H1 (cell line): ENCODE data around the gene ZDHHC9. TPM values are rescaled to one million over a fixed set of nuclear protein-coding genes. Genes with fewer than 3 reads are reported as not detected.

Experiments used
- CTCF ChIA-PET: fragments of 300-600 bp; sonication (Branson Sonifier 250); formaldehyde crosslinking; loops from one replicate; lab custom pipeline; 2021; ENCODE audit not compliant: partially characterized antibody; lab: Charles Lee
- POLR2A ChIA-PET: fragments of 300-600 bp; sonication (Branson Sonifier 250); formaldehyde crosslinking; loops from one replicate; lab custom pipeline; 2021; ENCODE audit warnings: inconsistent platforms; ENCODE audit not compliant: partially characterized antibody; lab: Charles Lee
- DNase-seq, 2 experiments: peaks; one replicate each; pipeline versions ENCODE4 v3.0.0 to v3.0.0-alpha.2; 2010 to 2022; ENCODE audit warnings: low spot score in 2 of 2, low read depth in 1 of 2, mixed read lengths in 1 of 2
- FAIRE-seq: peaks from 2 replicates; lab custom pipeline; 2011; peaks lifted over from hg19 to GRCh38; lab: Jason Lieb, UNC
- H2AFZ ChIP-seq: 2 replicates; pipeline ENCODE4 v1.8.1; 2012; ENCODE audit warnings: low read length, inconsistent platforms
- H2AK5ac ChIP-seq: 2 replicates; pipeline ENCODE4 v1.6.1; 2013; ENCODE audit warnings: low read depth, low read length
- H2BK120ac ChIP-seq: replicated peaks from 2 replicates; pipeline ENCODE3; 2013; ENCODE audit warnings: low read depth, low read length, inconsistent platforms
- H2BK12ac ChIP-seq: 2 replicates; pipeline ENCODE4 v1.6.1; 2013; ENCODE audit warnings: low read depth, low read length
- H2BK15ac ChIP-seq: 2 replicates; pipeline ENCODE4 v1.6.1; 2013; ENCODE audit warnings: low read length
- H2BK20ac ChIP-seq: 2 replicates; pipeline ENCODE4 v1.6.1; 2013; ENCODE audit warnings: low read length
- H2BK5ac ChIP-seq: 2 replicates; pipeline ENCODE4 v1.6.1; 2013; ENCODE audit warnings: low read depth, low read length
- H3K14ac ChIP-seq: 2 replicates; pipeline ENCODE4 v1.6.1; 2013; ENCODE audit warnings: inconsistent platforms; ENCODE audit not compliant: insufficient read length
- H3K18ac ChIP-seq: 2 replicates; pipeline ENCODE4 v1.6.1; 2013; ENCODE audit warnings: low read length; ENCODE audit errors: extremely low read depth
- H3K23ac ChIP-seq: 2 replicates; pipeline ENCODE4 v1.6.1; 2013; ENCODE audit warnings: inconsistent platforms; ENCODE audit not compliant: insufficient read length
- H3K23me2 ChIP-seq: 2 replicates; pipeline ENCODE4 v1.6.1; 2013; ENCODE audit warnings: low read depth, low read length
- H3K27ac ChIP-seq: 2 replicates; pipeline ENCODE4 v1.6.1; 2011; ENCODE audit warnings: low read depth, low read length, inconsistent platforms
- H3K27me3 ChIP-seq, 4 experiments: replicated peaks in 1 of 4; 1 replicate in 1 of 4; 2 replicates in 3 of 4; pipeline versions ENCODE4 v1.6.1 to v1.8.1; 2011 to 2013; ENCODE audit warnings: low read length in 3 of 4, mild to moderate bottlenecking in 3 of 4, inconsistent platforms in 2 of 4, mixed read lengths in 2 of 4, moderate library complexity in 1 of 4; ENCODE audit not compliant: control insufficient read depth in 3 of 4, insufficient read depth in 3 of 4; ENCODE audit errors: extremely low read depth in 1 of 4
- H3K36me3 ChIP-seq, 4 experiments: 2 replicates each; pipeline versions ENCODE4 v1.6.1 to v1.8.1; 2011 to 2013; ENCODE audit warnings: mild to moderate bottlenecking in 4 of 4, low read length in 3 of 4, moderate library complexity in 2 of 4, control low read depth in 1 of 4, inconsistent platforms in 1 of 4; ENCODE audit not compliant: insufficient read depth in 4 of 4, control insufficient read depth in 2 of 4
- H3K4ac ChIP-seq: replicated peaks from 2 replicates; pipeline ENCODE3; 2013; ENCODE audit warnings: low read length, low read depth, mixed read lengths, inconsistent platforms; ENCODE audit not compliant: insufficient read length
- H3K4me1 ChIP-seq, 4 experiments: replicated peaks in 1 of 4; 1 replicate in 1 of 4; 2 replicates in 3 of 4; pipeline versions ENCODE4 v1.6.1 to v1.8.1; 2011 to 2013; ENCODE audit warnings: low read length in 3 of 4, inconsistent platforms in 2 of 4, mixed read lengths in 1 of 4; ENCODE audit not compliant: insufficient read depth in 4 of 4, control insufficient read depth in 3 of 4
- H3K4me2 ChIP-seq, 2 experiments: 2 replicates each; pipeline versions ENCODE4 v1.6.1 to v1.8.1; 2011 to 2013; ENCODE audit warnings: low read depth in 2 of 2, low read length in 2 of 2, control low read depth in 1 of 2, inconsistent platforms in 1 of 2, mild to moderate bottlenecking in 1 of 2; ENCODE audit not compliant: insufficient read depth in 1 of 2
- H3K4me3 ChIP-seq, 4 experiments: fragments of 200-600, 300-600 bp in 1 of 4; sonication (generic), shearing (Covaris generic), sonication (Bioruptor Twin) in 1 of 4; 2 replicates each; pipeline versions ENCODE4 v1.5.1 to v1.8.1; 2011 to 2016; ENCODE audit warnings: low read length in 4 of 4, low read depth in 3 of 4, control low read depth in 2 of 4, inconsistent platforms in 2 of 4, mild to moderate bottlenecking in 2 of 4, mixed read lengths in 1 of 4, moderate library complexity in 1 of 4; ENCODE audit not compliant: insufficient read depth in 2 of 4; ENCODE audit errors: extremely low read depth in 1 of 4
- H3K56ac ChIP-seq: replicated peaks from 2 replicates; pipeline ENCODE3; 2013; ENCODE audit warnings: low read depth, mild to moderate bottlenecking, mixed read lengths, low read length, inconsistent platforms; ENCODE audit not compliant: insufficient read length
- H3K79me1 ChIP-seq: 2 replicates; pipeline ENCODE4 v1.6.1; 2013; ENCODE audit warnings: low read depth, low read length, control low read depth
- H3K79me2 ChIP-seq, 2 experiments: 2 replicates each; pipeline versions ENCODE4 v1.6.1 to v1.8.1; 2012 to 2013; ENCODE audit warnings: low read length in 2 of 2, mild to moderate bottlenecking in 2 of 2, inconsistent platforms in 1 of 2; ENCODE audit not compliant: insufficient read depth in 2 of 2, control insufficient read depth in 1 of 2
- H3K9ac ChIP-seq, 4 experiments: replicated peaks in 1 of 4; 1 replicate in 1 of 4; 2 replicates in 3 of 4; pipeline versions ENCODE4 v1.6.1 to v1.8.1; 2011 to 2013; ENCODE audit warnings: low read depth in 3 of 4, low read length in 3 of 4, control low read depth in 2 of 4, mild to moderate bottlenecking in 2 of 4, moderate library complexity in 2 of 4, inconsistent platforms in 1 of 4; ENCODE audit errors: extremely low read depth in 1 of 4
- H3K9me3 ChIP-seq, 2 experiments: 2 replicates each; pipeline versions ENCODE4 v1.6.1 to v1.8.1; 2012 to 2013; ENCODE audit warnings: mild to moderate bottlenecking in 2 of 2, moderate library complexity in 2 of 2, control low read depth in 1 of 2, inconsistent platforms in 1 of 2, low read depth in 1 of 2, low read length in 1 of 2, mixed read lengths in 1 of 2; ENCODE audit not compliant: insufficient read depth in 2 of 2
- H4K20me1 ChIP-seq, 2 experiments: replicated peaks in 1 of 2; 2 replicates each; pipeline versions ENCODE3 to v1.8.1; 2011 to 2013; ENCODE audit warnings: inconsistent platforms in 2 of 2, low read length in 2 of 2, mild to moderate bottlenecking in 1 of 2; ENCODE audit not compliant: insufficient read depth in 2 of 2, control insufficient read depth in 1 of 2
- H4K5ac ChIP-seq: 2 replicates; pipeline ENCODE4 v1.6.1; 2013; ENCODE audit warnings: low read length, low read depth, mixed read lengths, inconsistent platforms; ENCODE audit not compliant: insufficient read length
- H4K8ac ChIP-seq: 2 replicates; pipeline ENCODE4 v1.8.0; 2013; ENCODE audit warnings: mild to moderate bottlenecking, moderate library complexity, low read length, inconsistent platforms; ENCODE audit not compliant: insufficient read depth; ENCODE audit errors: extremely low read depth
- H4K91ac ChIP-seq: replicated peaks from 2 replicates; pipeline ENCODE3; 2013; ENCODE audit warnings: low read length, mixed read lengths, inconsistent platforms; ENCODE audit not compliant: insufficient read length
- CBX5 ChIP-seq: fragments of 300-800, 300-1000 bp; sonication (generic); IDR thresholded peaks from 2 replicates; pipeline ENCODE4 v1.7.1; 2016; ENCODE audit warnings: antibody characterized with exemption, low read length, low read depth
- EZH2 ChIP-seq: fragments of 200-600 bp; sonication (generic); IDR thresholded peaks from 2 replicates; pipeline ENCODE4 v1.7.1; 2012; ENCODE audit warnings: low read depth, mild to moderate bottlenecking, moderate library complexity, low read length, inconsistent platforms; ENCODE audit not compliant: severe bottlenecking
- HDAC2 ChIP-seq, 2 experiments: fragments of 300-600 bp in 1 of 2; sonication (generic) in 1 of 2; IDR thresholded peaks; 2 replicates each; pipeline ENCODE4 v1.6.1; 2011 to 2012; ENCODE audit warnings: low read depth in 2 of 2, low read length in 2 of 2, mild to moderate bottlenecking in 2 of 2, moderate library complexity in 2 of 2, borderline replicate concordance in 1 of 2, inconsistent platforms in 1 of 2
- RNF2 ChIP-seq: fragments of 200-900, 300-1000 bp; sonication (generic); IDR thresholded peaks from 2 replicates; pipeline ENCODE4 v1.7.1; 2016; ENCODE audit warnings: borderline replicate concordance, low read depth, mild to moderate bottlenecking, antibody characterized with exemption, low read length; ENCODE audit not compliant: poor library complexity, severe bottlenecking; ENCODE audit errors: missing control alignments
- SIN3A ChIP-seq, 2 experiments: IDR thresholded peaks in 1 of 2; conservative IDR thresholded peaks in 1 of 2; 2 replicates each; pipeline ENCODE4 v1.6.1; 2011 to 2012; ENCODE audit warnings: low read length in 2 of 2, improper control_type of control experiment in 1 of 2, low read depth in 1 of 2, mild to moderate bottlenecking in 1 of 2
- SP4 ChIP-seq: IDR thresholded peaks from 2 replicates; pipeline ENCODE4 v1.6.1; 2012; ENCODE audit warnings: low read length, inconsistent platforms
- TEAD4 ChIP-seq: IDR thresholded peaks from 2 replicates; pipeline ENCODE4 v1.6.1; 2012; ENCODE audit warnings: low read depth, low read length, inconsistent platforms, mixed read lengths
- YY1 ChIP-seq: IDR thresholded peaks from 2 replicates; pipeline ENCODE4 v1.6.1; 2011; ENCODE audit warnings: low read depth, mild to moderate bottlenecking, low read length
- WGBS, 2 experiments: shearing (Covaris generic) in 1 of 2; methylation state at CpG; one replicate each; pipeline versions ENCODE4 v1.1.6 to v1.1.7; 2013 to 2015; ENCODE audit warnings: low lambda C conversion rate in 2 of 2, mixed read lengths in 2 of 2, inconsistent platforms in 1 of 2, low coverage in 1 of 2, missing lambda C conversion rate in 1 of 2; ENCODE audit not compliant: insufficient replicate concordance in 2 of 2, insufficient coverage in 1 of 2, insufficient read length in 1 of 2; ENCODE audit errors: extremely low coverage in 1 of 2, missing lambda C conversion rate in 1 of 2; 5-methylcytosine and 5-hydroxymethylcytosine counted together
- polyA plus RNA-seq, 7 experiments: library from polyadenylated mRNA; depleted of rRNA in 3 of 7; stranded (reverse) in 5 of 7; unstranded in 2 of 7; fragments of >200 nt in 5 of 7; fragments of 200-250 nt in 2 of 7; gene quantifications; 1 replicate in 5 of 7; 2 replicates in 1 of 7; 4 replicates in 1 of 7; pipeline versions ENCODE4 v1.2.1 to v1.2.3, GENCODE V29; 2011 to 2013; ENCODE audit warnings: missing spikeins in 2 of 7, mixed read lengths in 2 of 7
- total RNA-seq: library from RNA; stranded (reverse); fragmentation: NEBNext Ultra II Directional; extraction: Animal tissue kit (Norgen Biotek cat#: 25700); gene quantifications from 2 replicates; pipeline ENCODE4 v1.2.1, GENCODE V29; 2021

The ZDHHC9 gene
- total and polyA plus RNA-seq, 2 of the 8 experiments (the other 6 are each of a cell fraction or from before 2014, with no cell fraction given), result 18.1 to 28.3 TPM

DNA sequence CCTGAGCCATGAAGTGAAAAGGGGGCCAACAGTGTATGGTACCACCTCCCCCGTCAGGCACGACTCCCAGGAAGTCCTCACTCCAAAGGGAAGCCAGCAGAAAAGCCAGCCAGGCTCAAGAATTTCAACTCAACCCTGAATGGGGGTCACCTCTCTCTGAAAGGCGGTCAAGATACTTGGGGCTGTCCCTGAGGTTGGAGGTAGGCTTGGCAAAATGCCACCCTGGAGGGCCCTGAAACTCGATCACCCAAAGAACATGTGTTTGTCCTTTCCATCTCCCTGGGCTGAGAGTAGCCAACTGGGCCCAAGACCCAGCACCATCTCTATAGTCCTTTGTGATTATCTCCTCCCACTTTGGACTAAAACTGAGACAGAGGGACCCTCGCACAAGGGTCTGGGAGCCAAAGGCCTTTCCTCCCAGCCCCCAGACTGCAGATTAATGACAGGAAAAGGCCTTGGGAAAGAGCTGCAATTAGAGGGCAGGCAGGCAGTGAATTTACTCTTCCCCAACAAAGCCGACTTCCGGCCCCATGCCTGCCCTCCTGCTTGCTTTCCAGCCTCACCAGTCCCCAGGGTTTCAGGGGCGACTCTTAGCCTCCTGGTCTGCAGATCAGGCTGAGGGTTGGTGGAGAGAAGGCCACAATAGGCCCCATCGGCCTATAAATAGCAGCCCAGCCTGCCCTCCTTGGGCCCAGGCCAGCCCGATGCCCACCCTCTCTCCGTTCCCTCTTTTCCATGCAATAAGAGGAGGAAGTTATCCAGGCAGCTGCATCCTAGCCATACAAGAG, 58.3 kb downstream of the ZDHHC9 start:
- ChIA-PET CTCF (interaction anchor here (1.6 kb wide), 1 partner anchor 17 kb away, joined by 3 read pairs; no protein-coding TSS in a partner anchor), POLR2A (no interaction called here)
- Histone ChIP-seq H3K18ac (no peak overlapping the region), H2BK120ac (no peak overlapping the region), H2AK5ac (no peak overlapping the region), H3K79me1 (no peaks in the 10 kb centered on the region), H3K36me3 (no peaks in the 10 kb centered on the region), H4K8ac (no peak overlapping the region), H4K20me1 (no peaks in the 10 kb centered on the region), H3K23me2 (no peaks in the 10 kb centered on the region), H3K4me3 (no peak overlapping the region), H2BK12ac (no peak overlapping the region), H4K5ac (no peak overlapping the region), H3K27ac (no peak overlapping the region), H2AFZ (no peak overlapping the region), H2BK15ac (no peak overlapping the region), H4K91ac (no peak overlapping the region), H3K79me2 (no peaks in the 10 kb centered on the region), H3K14ac (no peak overlapping the region), H3K4ac (no peak overlapping the region), H2BK20ac (no peak overlapping the region), H3K4me1 (no peaks in the 10 kb centered on the region), H3K9ac (no peak overlapping the region), H3K23ac (no peak overlapping the region), H3K27me3 (no peaks in the 10 kb centered on the region), H2BK5ac (no peak overlapping the region), H3K9me3 (no peaks in the 10 kb centered on the region), H3K4me2 (no peak overlapping the region), H3K56ac (no peak overlapping the region)
- 90% methylated on average over 11 of the region's 11 CpGs; no CpG with 5 or more reads in 1 of the 2 experiments for WGBS, 2 experiments
- no peak for DNase-seq
- FAIRE-seq, result no peak
- no peak for TF ChIP-seq SIN3A (conservative IDR thresholded peaks at IDR 0.05 in 1 of 2, IDR thresholded peaks at IDR 0.05 in 1 of 2; ENCODE audit: low read depth in 1 of 2, low read length in 2 of 2)
- TF ChIP-seq YY1, result no peak
- TF ChIP-seq CBX5, result no peak
- TF ChIP-seq RNF2, result no peak
- TF ChIP-seq TEAD4, result no peak
- no peak for TF ChIP-seq EZH2
- TF ChIP-seq HDAC2 (IDR thresholded peaks at IDR 0.05; ENCODE audit: borderline replicate concordance in 1 of 2, low read depth in 2 of 2, low read length in 2 of 2), result no peak
- TF ChIP-seq SP4, result no peak
